K562 (cell line): ENCODE measurements around the gene OR10J5. TPM values are rescaled to one million over a fixed set of nuclear protein-coding genes. Genes with fewer than 3 reads are reported as not detected.

Experiments
- ATAC-seq: fragments of 200-7000 bp; cut with Tn5 transposase; 3 replicates; pipeline ENCODE4 v1.9.1; 2020; ENCODE audit warnings: moderate library complexity
- BruUV-seq: library from RNA; stranded (reverse); fragments of 400-500 nt; replicated peaks from 2 replicates; lab custom pipeline; 2021; lab: Mats Ljungman, UMichigan
- CTCF ChIA-PET: fragments of 300-600 bp; formaldehyde crosslinking; extraction: SDS; loops from one replicate; lab custom pipeline; 2021; ENCODE audit warnings: low intra/inter-chr PET ratio; lab: Yijun Ruan, JAX
- POLR2A ChIA-PET: fragments of 300-600, 350-650 bp; sonication (Branson Sonifier 250); formaldehyde crosslinking; extraction: SDS; loops from one replicate; lab custom pipeline; 2021; ENCODE audit warnings: antibody characterized with exemption, inconsistent platforms; lab: Yijun Ruan, JAX
- DNase-seq, 4 experiments: peaks; one replicate each; pipeline versions ENCODE4 v3.0.0 to v3.0.0-alpha.2; 2011 to 2018; ENCODE audit warnings: low spot score in 3 of 4, mixed read lengths in 3 of 4; ENCODE audit errors: extremely low read depth in 1 of 4
- FAIRE-seq: peaks from 2 replicates; lab custom pipeline; 2011; peaks lifted over from hg19 to GRCh38; lab: Jason Lieb, UNC
- H2AFZ ChIP-seq: 2 replicates; pipeline ENCODE4 v1.6.0; 2011; ENCODE audit warnings: low read depth, low read length, control low read depth, inconsistent platforms
- H3K27ac ChIP-seq: fragments of 200-600 bp; 3 replicates; pipeline ENCODE4 v1.8.0; 2011; ENCODE audit warnings: low read depth, mild to moderate bottlenecking, control low read depth, inconsistent platforms, low read length, moderate library complexity, mixed read lengths; ENCODE audit errors: extremely low read depth
- H3K27me3 ChIP-seq, 2 experiments: fragments of 300-600 bp in 1 of 2; 2 replicates in 1 of 2; 3 replicates in 1 of 2; pipeline versions ENCODE4 v1.6.0 to v1.8.0; 2011; ENCODE audit warnings: inconsistent platforms in 2 of 2, low read length in 2 of 2, mild to moderate bottlenecking in 1 of 2, mixed read lengths in 1 of 2, moderate library complexity in 1 of 2; ENCODE audit not compliant: control insufficient read depth in 2 of 2, insufficient read depth in 2 of 2
- H3K36me3 ChIP-seq: fragments of 300-600 bp; 3 replicates; pipeline ENCODE4 v1.8.0; 2011; ENCODE audit warnings: mild to moderate bottlenecking, low read length, inconsistent platforms; ENCODE audit not compliant: control insufficient read depth, insufficient read depth
- H3K4me1 ChIP-seq, 2 experiments: fragments of 200-600 bp in 1 of 2; replicated peaks in 1 of 2; 2 replicates in 1 of 2; 3 replicates in 1 of 2; pipeline versions ENCODE4 v1.5.1 to v1.8.0; 2011; ENCODE audit warnings: inconsistent platforms in 2 of 2, low read length in 2 of 2, mild to moderate bottlenecking in 1 of 2, mixed read lengths in 1 of 2, moderate library complexity in 1 of 2; ENCODE audit not compliant: control insufficient read depth in 2 of 2, insufficient read depth in 2 of 2
- H3K4me2 ChIP-seq: 2 replicates; pipeline ENCODE4 v1.6.1; 2011; ENCODE audit warnings: low read length, control low read depth, inconsistent platforms, mixed read lengths; ENCODE audit not compliant: insufficient read depth
- H3K4me3 ChIP-seq: fragments of 200-600 bp; sonication (generic), shearing (Covaris generic); 2 replicates; pipeline ENCODE4 v1.5.1; 2016; ENCODE audit warnings: control low read depth, inconsistent platforms
- H3K79me2 ChIP-seq: fragments of 200-600 bp; 3 replicates; pipeline ENCODE4 v1.8.0; 2011; ENCODE audit warnings: low read length, inconsistent platforms; ENCODE audit not compliant: control insufficient read depth, insufficient read depth
- H3K9ac ChIP-seq, 2 experiments: 2 replicates each; pipeline versions ENCODE4 v1.6.0 to v1.6.1; 2011; ENCODE audit warnings: low read depth in 2 of 2, low read length in 2 of 2, control low read depth in 1 of 2, inconsistent platforms in 1 of 2, mild to moderate bottlenecking in 1 of 2, mixed read lengths in 1 of 2; ENCODE audit not compliant: insufficient read depth in 1 of 2
- H3K9me1 ChIP-seq: one replicate; pipeline ENCODE4 v1.6.0; 2011; ENCODE audit warnings: inconsistent platforms, mild to moderate bottlenecking, low read length, moderate library complexity; ENCODE audit not compliant: control insufficient read depth, insufficient read depth
- H3K9me3 ChIP-seq: replicated peaks from 2 replicates; pipeline ENCODE4 v1.5.1; 2011; ENCODE audit warnings: low read depth, low read length, inconsistent platforms; ENCODE audit not compliant: control insufficient read depth, insufficient read depth
- H4K20me1 ChIP-seq: replicated peaks from 2 replicates; pipeline ENCODE4 v1.6.1; 2011; ENCODE audit warnings: low read length, inconsistent platforms, mixed read lengths; ENCODE audit not compliant: control insufficient read depth, insufficient read depth
- CBX3 ChIP-seq, 2 experiments: IDR thresholded peaks; 1 replicate in 1 of 2; 2 replicates in 1 of 2; pipeline ENCODE4 v1.6.1; 2012; ENCODE audit warnings: inconsistent platforms in 2 of 2, low read length in 2 of 2, borderline replicate concordance in 1 of 2, control low read depth in 1 of 2
- CEBPG ChIP-seq, 3 experiments: fragments of 200-800 bp in 1 of 3; sonication (Bioruptor generic) in 1 of 3; sonication (generic) in 1 of 3; formaldehyde crosslinking in 1 of 3; IDR thresholded peaks in 2 of 3; conservative IDR thresholded peaks in 1 of 3; 2 replicates each; pipeline versions ENCODE4 v1.6.1 to v1.8.0; 2016 to 2022; ENCODE audit warnings: missing compliant biosample characterization in 2 of 3, missing genetic modification characterization in 2 of 3, mild to moderate bottlenecking in 1 of 3, missing genetic modification reagents in 1 of 3
- CTBP1 ChIP-seq: fragments of 450-650 bp; IDR thresholded peaks from 2 replicates; pipeline ENCODE4 v1.6.1; 2016; ENCODE audit warnings: borderline replicate concordance
- EP400 ChIP-seq: fragments of 450-650 bp; IDR thresholded peaks from 2 replicates; pipeline ENCODE4 v1.6.1; 2017; ENCODE audit warnings: antibody characterized with exemption, mild to moderate bottlenecking, moderate library complexity
- HOMEZ ChIP-seq: fragments of 250-450 bp; sonication (Bioruptor Pico); IDR thresholded peaks from 2 replicates; pipeline ENCODE4 v1.4.0; 2020; ENCODE audit warnings: mild to moderate bottlenecking, moderate library complexity
- NCOA6 ChIP-seq: fragments of 450-650 bp; IDR thresholded peaks from 2 replicates; pipeline ENCODE4 v1.6.1; 2017; ENCODE audit warnings: mild to moderate bottlenecking
- NFXL1 ChIP-seq: fragments of 450-650 bp; formaldehyde crosslinking; IDR thresholded peaks from 2 replicates; pipeline ENCODE4 v1.4.0; 2021; ENCODE audit warnings: mild to moderate bottlenecking
- PML ChIP-seq: IDR thresholded peaks from 2 replicates; pipeline ENCODE4 v1.6.1; 2012; ENCODE audit warnings: low read length, inconsistent platforms
- PTTG1 ChIP-seq: fragments of 450-650 bp; IDR thresholded peaks from 2 replicates; pipeline ENCODE4 v1.6.1; 2016; ENCODE audit warnings: low read depth, mild to moderate bottlenecking, missing genetic modification characterization, missing compliant biosample characterization
- SNIP1 ChIP-seq: fragments of 450-650 bp; IDR thresholded peaks from 2 replicates; pipeline ENCODE4 v1.7.1; 2017; ENCODE audit warnings: low read depth, mild to moderate bottlenecking
- SRSF9 ChIP-seq: fragments of 200-400 bp; formaldehyde crosslinking; IDR thresholded peaks from 2 replicates; pipeline ENCODE4 v1.6.1; 2017; ENCODE audit warnings: low read depth, low read length, borderline replicate concordance
- TRIM28 ChIP-seq: fragments of 450-650 bp; IDR thresholded peaks from 2 replicates; pipeline ENCODE4 v1.6.1; 2017
- ZNF140 ChIP-seq: fragments of 250-450 bp; sonication (Bioruptor Pico); IDR thresholded peaks from 2 replicates; pipeline ENCODE4 v1.8.0; 2021; ENCODE audit warnings: moderate library complexity, mild to moderate bottlenecking, inconsistent platforms
- ZSCAN29 ChIP-seq: fragments of 450-650 bp; IDR thresholded peaks from 2 replicates; pipeline ENCODE4 v1.6.1; 2017
- in situ Hi-C: fragments of 300-500 bp; cut with MboI; formaldehyde crosslinking; loops from 4 replicates; pipeline ENCODE4 v1.15.0; 2018; ENCODE audit warnings: inconsistent platforms, mixed read lengths
- intact Hi-C: fragments of 100-400 bp; cut with micrococcal nuclease; formaldehyde crosslinking; loops from 2 replicates; pipeline ENCODE4 v1.14.2; 2022
- polyA plus RNA-seq, 8 experiments: library from polyadenylated mRNA; depleted of rRNA in 4 of 8; stranded (reverse) in 5 of 8; unstranded in 3 of 8; fragments of >200 nt; fragmentation: Nextera tagmentation in 2 of 8; fragmentation: Illumina TruSeq in 1 of 8; extraction: Ambion mirVana in 2 of 8; extraction: Trizol in 1 of 8; gene quantifications; 2 replicates each; pipeline versions ENCODE4 v1.2.1 to v1.2.3, GENCODE V29; 2011 to 2014; ENCODE audit warnings: inconsistent platforms in 1 of 8, missing spikeins in 1 of 8
- total RNA-seq, 7 experiments: library from RNA; depleted of rRNA in 6 of 7; stranded (reverse); fragments of >200 nt in 6 of 7; fragmentation: Illumina TruSeq in 2 of 7; extraction: Trizol in 2 of 7; gene quantifications; 2 replicates each; pipeline versions ENCODE4 v1.2.1 to v1.2.3, GENCODE V29; 2011 to 2021; ENCODE audit warnings: low replicate concordance in 1 of 7
- TF ChIP-seq, protein P1 (sequence below): sonication (generic); formaldehyde crosslinking; IDR thresholded peaks from 2 replicates; pipeline ENCODE4 v1.8.0; 2022; ENCODE audit warnings: mild to moderate bottlenecking, missing genetic modification reagents
- TF ChIP-seq, protein P2 (sequence below), 2 experiments: fragments of 450-650 bp in 1 of 2; sonication (generic) in 1 of 2; formaldehyde crosslinking in 1 of 2; IDR thresholded peaks in 1 of 2; conservative IDR thresholded peaks in 1 of 2; 2 replicates each; pipeline versions ENCODE4 v1.6.1 to v1.8.1; 2016 to 2023; ENCODE audit warnings: mild to moderate bottlenecking in 2 of 2, moderate library complexity in 2 of 2, inconsistent platforms in 1 of 2, missing genetic modification reagents in 1 of 2
- TF ChIP-seq, protein P3 (sequence below): sonication (generic); formaldehyde crosslinking; IDR thresholded peaks from 2 replicates; pipeline ENCODE4 v1.8.1; 2023; ENCODE audit warnings: mild to moderate bottlenecking, missing genetic modification reagents

The OR10J5 gene
- total and polyA plus RNA-seq, 9 of the 15 experiments (the other 6 are each of a cell fraction or from before 2014, with no cell fraction given), result not detected

DNA sequence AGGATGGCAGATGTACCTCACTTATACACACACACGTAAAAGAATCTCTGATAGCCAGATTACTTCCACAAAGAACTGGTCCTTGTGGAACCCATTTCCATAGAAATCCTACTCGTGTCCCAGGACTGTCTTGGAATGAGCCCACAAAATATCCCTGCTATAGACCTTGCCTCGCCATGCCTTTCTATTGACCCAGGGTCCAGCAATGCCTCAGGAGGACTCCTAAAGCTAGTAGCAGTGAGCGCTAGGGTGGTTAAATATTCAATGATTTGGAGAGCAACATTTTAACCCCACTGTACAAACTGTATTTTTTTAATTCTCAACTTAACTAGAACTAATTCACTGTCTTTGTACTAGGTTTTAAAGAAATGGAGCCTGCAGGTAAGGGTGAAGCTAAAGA is 26.9 kb downstream of the OR10J5 start (continued):
- no peak for TF ChIP-seq ZNF140 (CRISPR knock-in tag)
- no peak for TF ChIP-seq EP400
- no peak for TF ChIP-seq CBX3 (IDR thresholded peaks at IDR 0.05; ENCODE audit: borderline replicate concordance in 1 of 2, low read length in 2 of 2)
- no peak for TF ChIP-seq CEBPG (CRISPR knock-in tag; IDR thresholded peaks at IDR 0.05)
- no peak for TF ChIP-seq CEBPG (tag; conservative IDR thresholded peaks at IDR 0.05 in 1 of 2, IDR thresholded peaks at IDR 0.05 in 1 of 2)
- TF ChIP-seq, protein P1, sequence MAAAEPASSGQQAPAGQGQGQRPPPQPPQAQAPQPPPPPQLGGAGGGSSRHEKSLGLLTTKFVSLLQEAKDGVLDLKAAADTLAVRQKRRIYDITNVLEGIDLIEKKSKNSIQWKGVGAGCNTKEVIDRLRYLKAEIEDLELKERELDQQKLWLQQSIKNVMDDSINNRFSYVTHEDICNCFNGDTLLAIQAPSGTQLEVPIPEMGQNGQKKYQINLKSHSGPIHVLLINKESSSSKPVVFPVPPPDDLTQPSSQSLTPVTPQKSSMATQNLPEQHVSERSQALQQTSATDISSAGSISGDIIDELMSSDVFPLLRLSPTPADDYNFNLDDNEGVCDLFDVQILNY, result no peak
- TF ChIP-seq PML, result no peak
- TF ChIP-seq SRSF9, result no peak
- no peak for TF ChIP-seq NCOA6
- TF ChIP-seq PTTG1 (tag), result no peak
- TF ChIP-seq ZSCAN29, result no peak

- no peak overlapping the region for H3K4me2 ChIP-seq
- ChIA-PET CTCF (no interaction called here), POLR2A (no interaction called here)
- H3K4me1 ChIP-seq, result no peaks in the 10 kb centered on the region
- no peak overlapping the region for H3K9ac ChIP-seq
- no peaks in the 10 kb centered on the region for H3K9me1 ChIP-seq
- ATAC-seq, result no peak
- no peak overlapping the region for H2AFZ ChIP-seq
- no TSS peak for BruUV-seq
- no peaks in the 10 kb centered on the region for H3K79me2 ChIP-seq
- H3K9me3 ChIP-seq, result no peaks in the 10 kb centered on the region; the same call in 1 of the 2 replicates
- H3K27ac ChIP-seq, result no peak overlapping the region
- no peaks in the 10 kb centered on the region for H4K20me1 ChIP-seq
- H3K4me3 ChIP-seq, result no peak overlapping the region
- in situ Hi-C loops (no loop called here), intact Hi-C loops (no loop called here)
- no peak for DNase-seq
- no peaks in the 10 kb centered on the region for H3K27me3 ChIP-seq
- no peak for FAIRE-seq
- no peaks in the 10 kb centered on the region for H3K36me3 ChIP-seq
- TF ChIP-seq HOMEZ (CRISPR knock-in tag) (no peak), TRIM28 (no peak), SNIP1 (no peak), CTBP1 (no peak), NFXL1 (no peak)
- TF ChIP-seq, protein P2, sequence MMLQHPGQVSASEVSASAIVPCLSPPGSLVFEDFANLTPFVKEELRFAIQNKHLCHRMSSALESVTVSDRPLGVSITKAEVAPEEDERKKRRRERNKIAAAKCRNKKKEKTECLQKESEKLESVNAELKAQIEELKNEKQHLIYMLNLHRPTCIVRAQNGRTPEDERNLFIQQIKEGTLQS (IDR thresholded peaks at IDR 0.05), result no peak
- TF ChIP-seq, protein P2 (CRISPR knock-in tag; conservative IDR thresholded peaks at IDR 0.05), result no peak
- TF ChIP-seq, protein P3, sequence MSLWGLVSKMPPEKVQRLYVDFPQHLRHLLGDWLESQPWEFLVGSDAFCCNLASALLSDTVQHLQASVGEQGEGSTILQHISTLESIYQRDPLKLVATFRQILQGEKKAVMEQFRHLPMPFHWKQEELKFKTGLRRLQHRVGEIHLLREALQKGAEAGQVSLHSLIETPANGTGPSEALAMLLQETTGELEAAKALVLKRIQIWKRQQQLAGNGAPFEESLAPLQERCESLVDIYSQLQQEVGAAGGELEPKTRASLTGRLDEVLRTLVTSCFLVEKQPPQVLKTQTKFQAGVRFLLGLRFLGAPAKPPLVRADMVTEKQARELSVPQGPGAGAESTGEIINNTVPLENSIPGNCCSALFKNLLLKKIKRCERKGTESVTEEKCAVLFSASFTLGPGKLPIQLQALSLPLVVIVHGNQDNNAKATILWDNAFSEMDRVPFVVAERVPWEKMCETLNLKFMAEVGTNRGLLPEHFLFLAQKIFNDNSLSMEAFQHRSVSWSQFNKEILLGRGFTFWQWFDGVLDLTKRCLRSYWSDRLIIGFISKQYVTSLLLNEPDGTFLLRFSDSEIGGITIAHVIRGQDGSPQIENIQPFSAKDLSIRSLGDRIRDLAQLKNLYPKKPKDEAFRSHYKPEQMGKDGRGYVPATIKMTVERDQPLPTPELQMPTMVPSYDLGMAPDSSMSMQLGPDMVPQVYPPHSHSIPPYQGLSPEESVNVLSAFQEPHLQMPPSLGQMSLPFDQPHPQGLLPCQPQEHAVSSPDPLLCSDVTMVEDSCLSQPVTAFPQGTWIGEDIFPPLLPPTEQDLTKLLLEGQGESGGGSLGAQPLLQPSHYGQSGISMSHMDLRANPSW (CRISPR knock-in tag), result no peak
Observed at GRCh38 chr1:159505676-159506075, 30.1 kb downstream of the OR10J5 start.
